HEK293 (cell line): ENCODE data around the gene SLC5A4.
"Not testable (repeated sequence)": the region's sequence is repeated elsewhere in the genome, so short reads cannot be mapped to it uniquely, and the experiment has no call there.

Experiments used
- CTCF ChIA-PET: fragments of 350-600 bp; formaldehyde crosslinking; extraction: SDS; loops from one replicate; lab custom pipeline; 2021; ENCODE audit warnings: antibody characterized with exemption; lab: Yijun Ruan, JAX
- POLR2A ChIA-PET: fragments of 300-600 bp; formaldehyde crosslinking; extraction: SDS; loops from one replicate; lab custom pipeline; 2020; ENCODE audit warnings: antibody characterized with exemption, inconsistent platforms; lab: Yijun Ruan, JAX
- H3K27ac ChIP-seq: fragments of 200-500 bp; sonication (Bioruptor generic); 2 replicates; pipeline ENCODE4 v1.5.1; 2014; ENCODE audit warnings: low read depth, low read length, control low read depth, inconsistent platforms; ENCODE audit errors: extremely low read depth
- H3K36me3 ChIP-seq, 2 experiments: fragments of 200-500 bp in 1 of 2; sonication (Bioruptor generic) in 1 of 2; 1 replicate in 1 of 2; 2 replicates in 1 of 2; pipeline ENCODE4 v1.5.1; 2014 to 2017; ENCODE audit warnings: inconsistent platforms in 2 of 2, low read length in 2 of 2; ENCODE audit not compliant: control insufficient read depth in 2 of 2, insufficient read depth in 1 of 2
- H3K4me1 ChIP-seq: fragments of 200-500 bp; sonication (Bioruptor generic); 2 replicates; pipeline ENCODE4 v1.5.1; 2014; ENCODE audit warnings: mild to moderate bottlenecking, low read length, inconsistent platforms; ENCODE audit not compliant: control insufficient read depth, insufficient read depth
- H3K4me3 ChIP-seq: 2 replicates; pipeline ENCODE4 v1.5.1; 2011; ENCODE audit warnings: low read depth, mild to moderate bottlenecking, control low read depth, low read length, moderate library complexity
- H3K9me3 ChIP-seq: fragments of 200-500 bp; sonication (Bioruptor generic); 2 replicates; pipeline ENCODE4 v1.5.1; 2014; ENCODE audit warnings: low read depth, low read length, inconsistent platforms; ENCODE audit not compliant: control insufficient read depth, insufficient read depth
- ATF2 ChIP-seq: fragments of 450-650 bp; formaldehyde crosslinking; IDR thresholded peaks from 2 replicates; pipeline ENCODE4 v1.5.1; 2016; ENCODE audit warnings: missing biosample characterization, missing genetic modification characterization, low read depth
- HOXD13 ChIP-seq: sonication (generic); formaldehyde crosslinking; IDR thresholded peaks from 2 replicates; pipeline ENCODE4 v1.8.0; 2022; ENCODE audit warnings: missing genetic modification reagents, borderline replicate concordance
- IKZF3 ChIP-seq: fragments of 450-650 bp; IDR thresholded peaks from 2 replicates; pipeline ENCODE4 v1.5.0; 2018; ENCODE audit warnings: missing biosample characterization, mild to moderate bottlenecking, missing genetic modification characterization, moderate library complexity
- INSM2 ChIP-seq: fragments of 450-650 bp; formaldehyde crosslinking; IDR thresholded peaks from 2 replicates; pipeline ENCODE4 v1.5.1; 2016; ENCODE audit warnings: missing biosample characterization, missing genetic modification characterization
- SETDB1 ChIP-seq: IDR thresholded peaks from one replicate; pipeline ENCODE4 v1.6.1; 2017; ENCODE audit warnings: mild to moderate bottlenecking, low read length, moderate library complexity, mixed read lengths; ENCODE audit not compliant: insufficient read length
- SP7 ChIP-seq: fragments of 450-650 bp; formaldehyde crosslinking; IDR thresholded peaks from 2 replicates; pipeline ENCODE4 v1.5.1; 2016; ENCODE audit warnings: missing biosample characterization, missing genetic modification characterization
- ZBTB17 ChIP-seq: fragments of 450-650 bp; formaldehyde crosslinking; IDR thresholded peaks from 2 replicates; pipeline ENCODE4 v1.5.1; 2016; ENCODE audit warnings: missing biosample characterization, missing genetic modification characterization
- ZFP3 ChIP-seq: fragments of 450-650 bp; formaldehyde crosslinking; IDR thresholded peaks from 2 replicates; pipeline ENCODE4 v1.5.1; 2016; ENCODE audit warnings: low read depth, missing biosample characterization, missing genetic modification characterization
- ZNF174 ChIP-seq: fragments of 450-650 bp; formaldehyde crosslinking; IDR thresholded peaks from 2 replicates; pipeline ENCODE4 v1.5.0; 2017; ENCODE audit warnings: missing biosample characterization, mild to moderate bottlenecking, missing genetic modification characterization
- ZNF214 ChIP-seq: fragments of 450-650 bp; formaldehyde crosslinking; IDR thresholded peaks from 2 replicates; pipeline ENCODE4 v1.5.1; 2017; ENCODE audit warnings: missing biosample characterization, mild to moderate bottlenecking, missing genetic modification characterization, borderline replicate concordance
- ZNF23 ChIP-seq: fragments of 450-650 bp; formaldehyde crosslinking; IDR thresholded peaks from 2 replicates; pipeline ENCODE4 v1.5.1; 2016; ENCODE audit warnings: missing biosample characterization, missing genetic modification characterization, borderline replicate concordance
- ZNF239 ChIP-seq: fragments of 450-650 bp; formaldehyde crosslinking; IDR thresholded peaks from 2 replicates; pipeline ENCODE4 v1.5.1; 2016; ENCODE audit warnings: missing biosample characterization, missing genetic modification characterization
- ZNF24 ChIP-seq: fragments of 450-650 bp; formaldehyde crosslinking; IDR thresholded peaks from 2 replicates; pipeline ENCODE4 v1.5.1; 2016; ENCODE audit warnings: missing biosample characterization, missing genetic modification characterization
- ZNF274 ChIP-seq, 2 experiments: fragments of 200-500 bp in 1 of 2; fragments of 450-650 bp in 1 of 2; sonication (Bioruptor generic) in 1 of 2; formaldehyde crosslinking in 1 of 2; IDR thresholded peaks; 2 replicates each; pipeline versions ENCODE4 v1.5.1 to v1.6.1; 2014 to 2016; ENCODE audit warnings: borderline replicate concordance in 1 of 2, inconsistent platforms in 1 of 2, low read length in 1 of 2, missing biosample characterization in 1 of 2, missing genetic modification characterization in 1 of 2
- ZNF302 ChIP-seq: fragments of 450-650 bp; formaldehyde crosslinking; IDR thresholded peaks from 2 replicates; pipeline ENCODE4 v1.5.1; 2016; ENCODE audit warnings: missing biosample characterization, missing genetic modification characterization, low read depth
- ZNF473 ChIP-seq: fragments of 450-650 bp; formaldehyde crosslinking; IDR thresholded peaks from 2 replicates; pipeline ENCODE4 v1.5.1; 2017; ENCODE audit warnings: missing biosample characterization, missing genetic modification characterization
- ZNF555 ChIP-seq: fragments of 450-650 bp; formaldehyde crosslinking; conservative IDR thresholded peaks from 2 replicates; pipeline ENCODE4 v1.5.1; 2017; ENCODE audit warnings: missing biosample characterization, mild to moderate bottlenecking, missing genetic modification characterization, inconsistent platforms
- ZNF558 ChIP-seq: fragments of 450-650 bp; formaldehyde crosslinking; IDR thresholded peaks from 2 replicates; pipeline ENCODE4 v1.5.1; 2016; ENCODE audit warnings: missing biosample characterization, missing genetic modification characterization
- ZNF585B ChIP-seq: fragments of 450-650 bp; formaldehyde crosslinking; IDR thresholded peaks from 2 replicates; pipeline ENCODE4 v1.5.1; 2016; ENCODE audit warnings: missing biosample characterization, missing genetic modification characterization
- ZNF658 ChIP-seq: fragments of 450-650 bp; formaldehyde crosslinking; IDR thresholded peaks from 2 replicates; pipeline ENCODE4; 2016; ENCODE audit warnings: missing biosample characterization, missing genetic modification characterization
- ZNF664 ChIP-seq: fragments of 450-650 bp; formaldehyde crosslinking; IDR thresholded peaks from 2 replicates; pipeline ENCODE4 v1.5.1; 2016; ENCODE audit warnings: missing biosample characterization, missing genetic modification characterization
- ZNF768 ChIP-seq: fragments of 450-650 bp; formaldehyde crosslinking; IDR thresholded peaks from 2 replicates; pipeline ENCODE4 v1.5.1; 2018; ENCODE audit warnings: missing biosample characterization, mild to moderate bottlenecking, missing genetic modification characterization
- ZSCAN18 ChIP-seq: fragments of 450-650 bp; formaldehyde crosslinking; IDR thresholded peaks from 2 replicates; pipeline ENCODE4 v1.5.1; 2016; ENCODE audit warnings: missing biosample characterization, missing genetic modification characterization
- TF ChIP-seq, protein P1 (sequence below): fragments of 450-650 bp; formaldehyde crosslinking; IDR thresholded peaks from 2 replicates; pipeline ENCODE4 v1.5.1; 2016; ENCODE audit warnings: missing biosample characterization, missing genetic modification characterization, borderline replicate concordance

SLC5A4 gene

DNA sequence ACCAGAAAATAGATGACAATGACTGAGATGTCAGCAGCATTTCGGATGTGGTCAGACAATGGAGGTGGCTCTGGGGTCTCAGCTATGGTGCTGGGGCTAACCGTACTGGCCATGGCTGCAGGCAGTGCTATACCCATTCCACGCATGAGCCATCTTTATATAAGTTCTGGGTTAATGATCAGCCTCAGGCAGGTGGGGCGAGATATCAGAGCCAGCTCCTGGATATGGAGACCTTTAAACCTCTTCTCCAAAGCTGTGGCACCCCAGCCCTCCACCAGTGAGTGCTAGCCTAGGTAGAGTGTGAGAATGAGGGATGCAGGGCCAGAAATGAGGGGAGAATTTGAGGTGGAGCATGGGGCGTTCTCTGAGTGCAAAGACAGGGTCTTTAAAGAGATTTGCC lies at the start of gene SLC5A4:
SLC5A4 (minus strand) TSS at position 131 of the 400 bp plus-strand sequence; CDS start at position 113, 18 bp downstream.
- Histone ChIP-seq H3K4me1 (no peaks in the 10 kb centered on the region), H3K9me3 (no peaks in the 10 kb centered on the region), H3K27ac (no peak within 1 kb of the TSS), H3K4me3 (no peak within 1 kb of the TSS), H3K36me3 (no peaks in the 10 kb centered on the region)
- ChIA-PET POLR2A (no interaction called here), CTCF (interaction anchor here (0.5 to 1.4 kb wide), 2 partner anchors 11 to 224 kb away, joined by 3 to 5 read pairs; no protein-coding TSS in a partner anchor)
- TF ChIP-seq ZBTB17 (tag by site-specific recombination) (no peak), ZNF473 (tag by site-specific recombination) (no peak), ZNF239 (no peak), IKZF3 (tag by site-specific recombination) (no peak), SP7 (tag by site-specific recombination) (no peak), ZNF658 (no peak)

DNA sequence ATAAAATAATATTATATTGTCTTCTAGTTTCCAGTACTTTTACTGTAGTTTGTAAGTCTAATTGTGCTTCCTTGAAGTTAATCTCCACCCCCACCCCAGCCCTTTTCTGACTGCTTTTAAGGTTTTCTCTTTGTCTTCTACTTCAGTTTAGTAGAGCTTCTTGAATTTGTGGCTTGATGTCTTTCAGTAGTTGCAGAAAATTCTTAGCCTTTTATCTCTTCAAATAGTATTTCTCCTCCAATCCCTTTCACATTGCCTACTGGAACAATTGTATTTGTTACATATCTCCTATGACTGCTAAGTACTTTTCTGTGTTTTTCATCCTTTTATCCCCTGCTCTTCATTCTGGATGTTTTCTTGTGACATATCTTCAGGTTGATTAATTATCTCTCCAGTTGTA lies 38.8 kb upstream of the SLC5A4 start:
- H3K27ac ChIP-seq, H3K4me1 ChIP-seq, CTCF ChIA-PET, H3K36me3 ChIP-seq, POLR2A ChIA-PET, H3K9me3 ChIP-seq: not testable (repeated sequence)
- peak; percentile 91 for TF ChIP-seq ZNF558 (tag by site-specific recombination)
- TF ChIP-seq, all 188 proteins: peak for 1; not testable (repeated sequence) for 187
- H3K4me3 ChIP-seq: not testable (repeated sequence)

DNA sequence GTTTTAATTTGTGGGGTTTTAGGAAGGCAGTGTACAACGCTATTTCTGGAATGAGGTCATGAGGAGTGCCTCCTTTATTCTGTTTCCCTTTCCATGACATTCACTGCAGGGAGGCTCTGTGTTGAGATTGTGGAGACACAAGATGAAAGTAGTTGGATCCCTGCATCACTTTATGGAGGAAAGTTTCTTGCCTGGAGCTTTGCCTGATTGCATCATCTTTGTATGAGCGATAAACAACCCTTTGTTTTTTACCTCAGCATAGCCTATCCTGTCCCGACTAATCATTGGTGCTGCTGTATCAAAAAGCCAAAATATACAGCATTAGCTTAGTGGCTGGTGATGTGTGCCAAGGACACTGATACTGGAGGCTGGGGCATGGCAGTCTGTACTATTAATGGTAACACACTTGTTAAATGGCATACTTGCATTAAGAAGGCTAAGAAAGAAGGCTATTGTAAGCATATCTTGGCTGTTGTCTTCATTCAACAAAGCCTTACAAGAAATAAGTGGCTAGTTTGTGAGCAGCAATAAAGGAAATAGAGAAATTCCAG lies 31.2 kb upstream of the SLC5A4 start:
- TF ChIP-seq ZNF664 (tag by site-specific recombination) (no peak), ZNF658 (no peak), ZNF174 (tag by site-specific recombination) (no peak), ZNF555 (tag by site-specific recombination) (no peak), ZNF768 (tag by site-specific recombination) (no peak), ZNF214 (tag by site-specific recombination) (no peak), ZNF23 (tag by site-specific recombination) (no peak), ATF2 (tag by site-specific recombination) (no peak), ZNF24 (tag by site-specific recombination) (no peak), ZNF585B (tag by site-specific recombination) (no peak), ZFP3 (tag by site-specific recombination) (no peak), ZNF302 (tag by site-specific recombination) (no peak), SETDB1 (no peak), INSM2 (tag by site-specific recombination) (no peak), ZSCAN18 (tag by site-specific recombination) (no peak), HOXD13 (CRISPR knock-in tag) (no peak), ZNF274 (IDR thresholded peaks at IDR 0.05; ENCODE audit: low read length) (no peak), ZNF274 (tag by site-specific recombination; IDR thresholded peaks at IDR 0.05; ENCODE audit: borderline replicate concordance) (no peak)
- TF ChIP-seq, protein P1, sequence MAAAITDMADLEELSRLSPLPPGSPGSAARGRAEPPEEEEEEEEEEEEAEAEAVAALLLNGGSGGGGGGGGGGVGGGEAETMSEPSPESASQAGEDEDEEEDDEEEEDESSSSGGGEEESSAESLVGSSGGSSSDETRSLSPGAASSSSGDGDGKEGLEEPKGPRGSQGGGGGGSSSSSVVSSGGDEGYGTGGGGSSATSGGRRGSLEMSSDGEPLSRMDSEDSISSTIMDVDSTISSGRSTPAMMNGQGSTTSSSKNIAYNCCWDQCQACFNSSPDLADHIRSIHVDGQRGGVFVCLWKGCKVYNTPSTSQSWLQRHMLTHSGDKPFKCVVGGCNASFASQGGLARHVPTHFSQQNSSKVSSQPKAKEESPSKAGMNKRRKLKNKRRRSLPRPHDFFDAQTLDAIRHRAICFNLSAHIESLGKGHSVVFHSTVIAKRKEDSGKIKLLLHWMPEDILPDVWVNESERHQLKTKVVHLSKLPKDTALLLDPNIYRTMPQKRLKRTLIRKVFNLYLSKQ (tag by site-specific recombination): no peak
- Histone ChIP-seq H3K27ac (no peak overlapping the region), H3K4me3 (no peak overlapping the region), H3K36me3 (no peaks in the 10 kb centered on the region), H3K9me3 (no peaks in the 10 kb centered on the region), H3K4me1 (no peaks in the 10 kb centered on the region)
- ChIA-PET CTCF (interaction anchor here (0.6 to 1.2 kb wide), 2 partner anchors 20 to 146 kb away, joined by 4 to 5 read pairs; no protein-coding TSS in a partner anchor), POLR2A (no interaction called here)
